IPS DF 6.9 (cell line): ENCODE results near the gene ANKS1B.

ENCODE experiments used
- DNase-seq: peaks from one replicate; pipeline ENCODE4 v3.0.0-alpha.2; 2013; ENCODE audit warnings: low read depth, low spot score
- H3K27ac ChIP-seq: one replicate; pipeline ENCODE4 v1.5.1; 2013; ENCODE audit warnings: low read length, control low read depth
- H3K27me3 ChIP-seq: 2 replicates; pipeline ENCODE4 v1.6.1; 2013; ENCODE audit warnings: mild to moderate bottlenecking, low read length; ENCODE audit not compliant: control insufficient read depth, insufficient read depth
- H3K36me3 ChIP-seq: 2 replicates; pipeline ENCODE4 v1.6.1; 2013; ENCODE audit warnings: low read length; ENCODE audit not compliant: control insufficient read depth, insufficient read depth
- H3K4me1 ChIP-seq: 2 replicates; pipeline ENCODE4 v1.6.1; 2013; ENCODE audit warnings: low read length; ENCODE audit not compliant: control insufficient read depth, insufficient read depth
- H3K4me3 ChIP-seq: 2 replicates; pipeline ENCODE4 v1.5.1; 2013; ENCODE audit warnings: mild to moderate bottlenecking, low read length
- H3K9me3 ChIP-seq: 2 replicates; pipeline ENCODE4 v1.6.1; 2013; ENCODE audit warnings: low read length, inconsistent platforms; ENCODE audit not compliant: control insufficient read depth, insufficient read depth
- WGBS: extraction: QIAGEN DNeasy Blood & Tissue Kit; methylation state at CpG from one replicate; pipeline ENCODE4 v1.1.7; 2013; ENCODE audit warnings: mixed read lengths, missing lambda C conversion rate; ENCODE audit not compliant: insufficient read length, insufficient coverage; 5-methylcytosine and 5-hydroxymethylcytosine counted together

ANKS1B gene

GRCh38 chr12:99170037-99170436 is 814.7 kb downstream of the ANKS1B start:
- no peaks in the 10 kb centered on the region for H3K4me1 ChIP-seq
- no CpG with 5 or more reads among the region's 2 CpGs for WGBS
- no peak overlapping the region for H3K4me3 ChIP-seq
- DNase-seq, result no peak
- H3K27me3 ChIP-seq, result no peaks in the 10 kb centered on the region
- H3K27ac ChIP-seq, result no peak overlapping the region
- no peaks in the 10 kb centered on the region for H3K9me3 ChIP-seq
- no peaks in the 10 kb centered on the region for H3K36me3 ChIP-seq

GRCh38 chr12:99157946-99158345 is 826.8 kb downstream of the ANKS1B start:
- no peak overlapping the region for H3K27ac ChIP-seq
- H3K27me3 ChIP-seq, result no peaks in the 10 kb centered on the region
- H3K9me3 ChIP-seq, result no peaks in the 10 kb centered on the region
- peaks cover 3% of the 10 kb centered on the region; the same call in 1 of the 2 replicates for H3K4me1 ChIP-seq
- no peaks in the 10 kb centered on the region for H3K36me3 ChIP-seq
- no peak for DNase-seq
- 100% methylated on average over 1 of the region's 1 CpG for WGBS
- no peak overlapping the region for H3K4me3 ChIP-seq

- Histone ChIP-seq H3K9me3 (no peaks in the 10 kb centered on the region), H3K27me3 (no peaks in the 10 kb centered on the region), H3K27ac (no peak overlapping the region), H3K4me3 (no peak overlapping the region), H3K36me3 (no peaks in the 10 kb centered on the region), H3K4me1 (peaks cover 3% of the 10 kb centered on the region; the same call in 1 of the 2 replicates)
- no peak for DNase-seq
- WGBS, result no CpG with 5 or more reads among the region's 6 CpGs
Measured at GRCh38 chr12:99154983-99155336, 829.8 kb downstream of the ANKS1B start.

GRCh38 chr12:99154216-99154982 is 830.3 kb downstream of the ANKS1B start:
- H3K27me3 ChIP-seq, result no peaks in the 10 kb centered on the region
- H3K4me3 ChIP-seq, result no peak overlapping the region

GRCh38 chr12:99153293-99153692 is 831.4 kb downstream of the ANKS1B start:
- H3K27ac ChIP-seq, result no peak overlapping the region
- DNase-seq, result no peak
- H3K27me3 ChIP-seq, result no peaks in the 10 kb centered on the region
- no peaks in the 10 kb centered on the region for H3K9me3 ChIP-seq
- peaks cover 3% of the 10 kb centered on the region; the same call in 1 of the 2 replicates for H3K4me1 ChIP-seq
- H3K4me3 ChIP-seq, result no peak overlapping the region
- no CpG with 5 or more reads among the region's 3 CpGs for WGBS
- no peaks in the 10 kb centered on the region for H3K36me3 ChIP-seq

More at GRCh38 chr12:99154216-99154982, 830.3 kb downstream of the ANKS1B start:
- no peaks in the 10 kb centered on the region for H3K36me3 ChIP-seq
- no peak overlapping the region for H3K27ac ChIP-seq
- peaks cover 3% of the 10 kb centered on the region; the same call in 1 of the 2 replicates for H3K4me1 ChIP-seq
- no peak for DNase-seq
- WGBS, result no CpG with 5 or more reads among the region's 17 CpGs
- H3K9me3 ChIP-seq, result no peaks in the 10 kb centered on the region

GRCh38 chr12:99152337-99152736 is 832.4 kb downstream of the ANKS1B start:
- H3K9me3 ChIP-seq, result no peaks in the 10 kb centered on the region
- no peak overlapping the region for H3K4me3 ChIP-seq
- no peak for DNase-seq
- H3K27me3 ChIP-seq, result no peaks in the 10 kb centered on the region
- H3K36me3 ChIP-seq, result no peaks in the 10 kb centered on the region
- peaks cover 3% of the 10 kb centered on the region; the same call in 1 of the 2 replicates for H3K4me1 ChIP-seq
- WGBS, result no CpG with 5 or more reads among the region's 2 CpGs
- H3K27ac ChIP-seq, result no peak overlapping the region

GRCh38 chr12:99151744-99152143 is 833.0 kb downstream of the ANKS1B start:
- H3K27me3 ChIP-seq, result no peaks in the 10 kb centered on the region
- DNase-seq, result no peak
- no peaks in the 10 kb centered on the region for H3K36me3 ChIP-seq
- no peaks in the 10 kb centered on the region for H3K9me3 ChIP-seq
- H3K4me1 ChIP-seq, result peaks cover 3% of the 10 kb centered on the region; the same call in 1 of the 2 replicates
- no peak overlapping the region for H3K4me3 ChIP-seq
- no peak overlapping the region for H3K27ac ChIP-seq

- WGBS, result no CpG with 5 or more reads among the region's 2 CpGs
- no peaks in the 10 kb centered on the region for H3K36me3 ChIP-seq
- no peaks in the 10 kb centered on the region for H3K27me3 ChIP-seq
- DNase-seq, result no peak
- no peaks in the 10 kb centered on the region for H3K4me1 ChIP-seq
- no peaks in the 10 kb centered on the region for H3K9me3 ChIP-seq
- no peak overlapping the region for H3K27ac ChIP-seq
- no peak overlapping the region for H3K4me3 ChIP-seq
Measured at GRCh38 chr12:99147130-99147529, 837.6 kb downstream of the ANKS1B start.

- Histone ChIP-seq H3K27me3 (no peaks in the 10 kb centered on the region), H3K4me3 (no peak overlapping the region), H3K4me1 (no peaks in the 10 kb centered on the region), H3K9me3 (no peaks in the 10 kb centered on the region), H3K36me3 (no peaks in the 10 kb centered on the region), H3K27ac (no peak overlapping the region)
- WGBS, result no CpG with 5 or more reads among the region's 5 CpGs
- no peak for DNase-seq
Measured at GRCh38 chr12:99146730-99147129, 838.0 kb downstream of the ANKS1B start.

GRCh38 chr12:99146185-99146584 is 838.6 kb downstream of the ANKS1B start:
- Histone ChIP-seq H3K4me1 (no peaks in the 10 kb centered on the region), H3K27ac (no peak overlapping the region), H3K4me3 (no peak overlapping the region), H3K27me3 (no peaks in the 10 kb centered on the region), H3K9me3 (no peaks in the 10 kb centered on the region), H3K36me3 (no peaks in the 10 kb centered on the region)
- no peak for DNase-seq
- no CpG with 5 or more reads among the region's 5 CpGs for WGBS

GRCh38 chr12:99142651-99143050 is 842.1 kb downstream of the ANKS1B start:
- Histone ChIP-seq H3K27ac (no peak overlapping the region), H3K4me1 (no peaks in the 10 kb centered on the region), H3K4me3 (no peak overlapping the region), H3K9me3 (no peaks in the 10 kb centered on the region), H3K27me3 (no peaks in the 10 kb centered on the region), H3K36me3 (no peaks in the 10 kb centered on the region)
- no peak for DNase-seq
